ENCODE data around the gene BMP8A.

BMP8A gene

GRCh38 chr1:39574646-39575045, 83.2 kb downstream of the BMP8A start:
- peak overlapping the region; percentile 89 for H3K4me3 ChIP-seq (ENCODE audit: control insufficient read depth, low read depth, low read length)
- no peak for TF ChIP-seq CTCF (conservative IDR thresholded peaks at IDR 0.05; ENCODE audit: control insufficient read depth, insufficient read depth, low read depth, low read length)
- peak; percentile 26 for DNase-seq (ENCODE audit: low read depth)

Data from fibroblast of mammary gland (primary cell).